Endothelial cell of umbilical vein (primary cell): ENCODE results near the gene PRKRIP1. TPM values are rescaled to one million over a fixed set of nuclear protein-coding genes. Genes with fewer than 3 reads are reported as not detected.

ENCODE experiments used
- BruUV-seq: library from RNA; stranded (reverse); fragments of 400-500 nt; replicated peaks from 2 replicates; lab custom pipeline; 2021; lab: Mats Ljungman, UMichigan
- CTCF ChIA-PET: fragments of 300-600, 350-600 bp; sonication (Branson Sonifier 250); formaldehyde crosslinking; loops from one replicate; lab custom pipeline; 2021; ENCODE audit warnings: antibody characterized with exemption, inconsistent platforms; lab: Charles Lee
- POLR2A ChIA-PET: fragments of 300-600, 350-600 bp; sonication (Branson Sonifier 250); formaldehyde crosslinking; loops from one replicate; lab custom pipeline; 2021; ENCODE audit warnings: antibody characterized with exemption, inconsistent platforms; lab: Charles Lee
- DNase-seq: peaks from one replicate; pipeline ENCODE4 v3.0.0-alpha.2; 2011; ENCODE audit warnings: low read depth, low spot score
- FAIRE-seq: peaks from 2 replicates; lab custom pipeline; 2011; peaks lifted over from hg19 to GRCh38; lab: Jason Lieb, UNC
- H2AFZ ChIP-seq: 2 replicates; pipeline ENCODE4 v1.6.0; 2012; ENCODE audit warnings: low read depth, low read length, control low read depth, inconsistent platforms
- H3K27ac ChIP-seq: 2 replicates; pipeline ENCODE4 v1.5.1; 2011; ENCODE audit warnings: low read depth, mild to moderate bottlenecking, control low read depth, low read length, moderate library complexity; ENCODE audit not compliant: insufficient read depth
- H3K27me3 ChIP-seq, 2 experiments: 2 replicates each; pipeline versions ENCODE4 v1.6.0 to v1.6.1; 2011; ENCODE audit warnings: low read length in 2 of 2, mixed read lengths in 1 of 2; ENCODE audit not compliant: control insufficient read depth in 2 of 2, insufficient read depth in 2 of 2
- H3K36me3 ChIP-seq, 2 experiments: 2 replicates in 1 of 2; 3 replicates in 1 of 2; pipeline ENCODE4 v1.5.1; 2011; ENCODE audit warnings: low read length in 2 of 2, mild to moderate bottlenecking in 1 of 2, moderate library complexity in 1 of 2; ENCODE audit not compliant: control insufficient read depth in 2 of 2, insufficient read depth in 2 of 2; ENCODE audit errors: extremely low read depth in 1 of 2
- H3K4me1 ChIP-seq: 3 replicates; pipeline ENCODE4 v1.5.1; 2011; ENCODE audit warnings: mild to moderate bottlenecking, low read length; ENCODE audit not compliant: control insufficient read depth, insufficient read depth; ENCODE audit errors: extremely low read depth
- H3K4me2 ChIP-seq: 2 replicates; pipeline ENCODE4 v1.6.1; 2011; ENCODE audit warnings: low read length, control low read depth, mixed read lengths; ENCODE audit not compliant: insufficient read depth
- H3K4me3 ChIP-seq, 3 experiments: fragments of 200-600 bp in 1 of 3; sonication (generic), shearing (Covaris generic) in 1 of 3; replicated peaks in 1 of 3; 2 replicates each; pipeline ENCODE4 v1.5.1; 2011 to 2016; ENCODE audit warnings: control low read depth in 3 of 3, low read length in 3 of 3, mild to moderate bottlenecking in 2 of 3, inconsistent platforms in 1 of 3, low read depth in 1 of 3, moderate library complexity in 1 of 3; ENCODE audit not compliant: insufficient read depth in 1 of 3
- H3K79me2 ChIP-seq: 2 replicates; pipeline ENCODE4 v1.6.0; 2012; ENCODE audit warnings: low read length, inconsistent platforms; ENCODE audit not compliant: control insufficient read depth, insufficient read depth
- H3K9ac ChIP-seq: replicated peaks from 2 replicates; pipeline ENCODE3; 2011; ENCODE audit warnings: low read length, control low read depth; ENCODE audit not compliant: insufficient read depth; ENCODE audit errors: extremely low read depth
- H3K9me1 ChIP-seq: replicated peaks from 3 replicates; pipeline ENCODE4 v1.6.0; 2011; ENCODE audit warnings: mild to moderate bottlenecking, low read length; ENCODE audit not compliant: control insufficient read depth, insufficient read depth; ENCODE audit errors: extremely low read depth
- H3K9me3 ChIP-seq: replicated peaks from 2 replicates; pipeline ENCODE4 v1.5.1; 2012; ENCODE audit warnings: low read length, inconsistent platforms; ENCODE audit not compliant: control insufficient read depth, insufficient read depth
- H4K20me1 ChIP-seq: replicated peaks from 2 replicates; pipeline ENCODE3; 2011; ENCODE audit warnings: mild to moderate bottlenecking, low read length; ENCODE audit not compliant: control insufficient read depth, insufficient read depth; ENCODE audit errors: extremely low read depth
- EZH2 ChIP-seq: IDR thresholded peaks from 2 replicates; pipeline ENCODE4 v1.6.1; 2012; ENCODE audit warnings: borderline replicate concordance, low read depth, mild to moderate bottlenecking, moderate library complexity, low read length, inconsistent platforms; ENCODE audit not compliant: severe bottlenecking
- FOS ChIP-seq: IDR thresholded peaks from 2 replicates; pipeline ENCODE4 v1.6.1; 2011; ENCODE audit warnings: mild to moderate bottlenecking, low read length, moderate library complexity, borderline replicate concordance; ENCODE audit not compliant: insufficient read depth
- GATA2 ChIP-seq: IDR thresholded peaks from 2 replicates; pipeline ENCODE4 v1.7.0; 2011; ENCODE audit warnings: low read depth, mild to moderate bottlenecking, moderate library complexity, mixed read lengths, low read length; ENCODE audit not compliant: insufficient read length, insufficient read depth
- JUN ChIP-seq: IDR thresholded peaks from 2 replicates; pipeline ENCODE4 v1.6.1; 2011; ENCODE audit warnings: borderline replicate concordance, low read depth; ENCODE audit not compliant: insufficient read length, insufficient read depth
- MYC ChIP-seq: IDR thresholded peaks from one replicate; pipeline ENCODE4 v1.6.1; 2011; ENCODE audit warnings: mild to moderate bottlenecking, low read depth, low read length
- POLR2A ChIP-seq: IDR thresholded peaks from 2 replicates; pipeline ENCODE4 v1.6.1; 2012; ENCODE audit warnings: low read depth, mild to moderate bottlenecking, control low read depth, low read length
- POLR2AphosphoS5 ChIP-seq: IDR thresholded peaks from 2 replicates; pipeline ENCODE4 v1.6.1; 2012; ENCODE audit warnings: low read depth, mild to moderate bottlenecking, control low read depth, low read length, moderate library complexity; ENCODE audit not compliant: insufficient read depth
- dilution Hi-C: fragments of 300-500 bp; cut with MboI; formaldehyde crosslinking; loops from one replicate; pipeline ENCODE4 v1.15.0; 2019; ENCODE audit warnings: low sequenced_read_pairs; ENCODE audit not compliant: extremely low pct_ligation_motif_present
- intact Hi-C: fragments of 100-400 bp; cut with micrococcal nuclease; formaldehyde crosslinking; loops from one replicate; pipeline ENCODE4 v1.10.0; 2022
- polyA plus RNA-seq, 4 experiments: library from polyadenylated mRNA; depleted of rRNA in 3 of 4; stranded (reverse) in 3 of 4; unstranded in 1 of 4; fragments of >200 nt; gene quantifications; 2 replicates each; pipeline versions ENCODE4 v1.2.1 to v1.2.3, GENCODE V29; 2011 to 2012; ENCODE audit warnings: missing spikeins in 1 of 4
- total RNA-seq: library from RNA; stranded (reverse); gene quantifications from 2 replicates; pipeline ENCODE4 v1.2.3, GENCODE V29; 2021
- TF ChIP-seq, protein P1 (sequence below), 2 donors: IDR thresholded peaks; 1 replicate in 1 of 2; 2 replicates in 1 of 2; pipeline ENCODE4 v1.5.1; 2011; ENCODE audit warnings: low read length in 2 of 2, mild to moderate bottlenecking in 2 of 2, moderate library complexity in 2 of 2, control low read depth in 1 of 2, inconsistent platforms in 1 of 2, low read depth in 1 of 2; ENCODE audit not compliant: insufficient read depth in 1 of 2; ENCODE audit errors: extremely low read depth in 1 of 2
- TF ChIP-seq, protein P2 (sequence below): IDR thresholded peaks from 2 replicates; pipeline ENCODE4 v1.6.1; 2011; ENCODE audit not compliant: insufficient read depth, insufficient read length

The PRKRIP1 gene
- total and polyA plus RNA-seq, 2 donors (not counting 3 experiments of a cell fraction or from before 2014, with no cell fraction given), result 16.1 to 26.1 TPM

DNA sequence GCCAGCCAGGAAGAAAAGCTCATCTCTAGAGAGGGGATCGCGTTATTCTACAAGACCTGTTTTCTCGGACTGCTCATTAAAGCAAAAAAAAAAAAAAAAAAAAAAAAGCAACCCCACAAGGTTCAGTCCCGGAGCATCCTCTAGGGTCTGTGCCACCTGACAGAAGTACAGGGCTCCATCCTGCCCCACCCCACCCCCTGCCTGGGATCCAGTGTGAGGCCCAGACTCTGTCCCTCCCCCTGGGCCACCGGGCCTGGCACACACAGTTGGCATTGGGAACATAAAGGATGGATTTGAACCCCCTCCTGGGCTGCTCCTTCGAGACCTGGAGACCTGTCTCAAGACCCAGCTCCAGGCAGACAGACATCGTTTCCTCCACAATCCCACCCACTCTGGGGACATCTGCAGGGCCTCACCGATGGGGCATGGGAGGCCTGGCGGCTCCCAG lies 37.9 kb downstream of the PRKRIP1 start:
- no TSS peak for BruUV-seq
- Histone ChIP-seq H3K27ac (peak overlapping the region; percentile 54), H3K9ac (peak overlapping the region; percentile 77), H3K9me3 (no peaks in the 10 kb centered on the region), H3K9me1 (no peaks in the 10 kb centered on the region), H3K36me3 (peaks cover under 1 to 2% of the 10 kb centered on the region in 2 experiments), H4K20me1 (no peaks in the 10 kb centered on the region), H3K4me2 (peak overlapping the region; percentile 62), H3K27me3 (no peaks in the 10 kb centered on the region), H3K4me1 (peaks cover 6% of the 10 kb centered on the region), H3K4me3 (peak overlapping the region; percentile 82 to 98 (median 83)), H3K79me2 (peaks cover 19% of the 10 kb centered on the region), H2AFZ (peak overlapping the region; percentile 61)
- no peak for FAIRE-seq
- TF ChIP-seq, protein P1, sequence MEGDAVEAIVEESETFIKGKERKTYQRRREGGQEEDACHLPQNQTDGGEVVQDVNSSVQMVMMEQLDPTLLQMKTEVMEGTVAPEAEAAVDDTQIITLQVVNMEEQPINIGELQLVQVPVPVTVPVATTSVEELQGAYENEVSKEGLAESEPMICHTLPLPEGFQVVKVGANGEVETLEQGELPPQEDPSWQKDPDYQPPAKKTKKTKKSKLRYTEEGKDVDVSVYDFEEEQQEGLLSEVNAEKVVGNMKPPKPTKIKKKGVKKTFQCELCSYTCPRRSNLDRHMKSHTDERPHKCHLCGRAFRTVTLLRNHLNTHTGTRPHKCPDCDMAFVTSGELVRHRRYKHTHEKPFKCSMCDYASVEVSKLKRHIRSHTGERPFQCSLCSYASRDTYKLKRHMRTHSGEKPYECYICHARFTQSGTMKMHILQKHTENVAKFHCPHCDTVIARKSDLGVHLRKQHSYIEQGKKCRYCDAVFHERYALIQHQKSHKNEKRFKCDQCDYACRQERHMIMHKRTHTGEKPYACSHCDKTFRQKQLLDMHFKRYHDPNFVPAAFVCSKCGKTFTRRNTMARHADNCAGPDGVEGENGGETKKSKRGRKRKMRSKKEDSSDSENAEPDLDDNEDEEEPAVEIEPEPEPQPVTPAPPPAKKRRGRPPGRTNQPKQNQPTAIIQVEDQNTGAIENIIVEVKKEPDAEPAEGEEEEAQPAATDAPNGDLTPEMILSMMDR (IDR thresholded peaks at IDR 0.05; ENCODE audit: extremely low read depth in 1 of 2, insufficient read depth in 1 of 2, low read depth in 1 of 2, low read length in 2 of 2), result no peak
- TF ChIP-seq JUN (no peak), MYC (no peak), EZH2 (no peak), POLR2A (no peak), POLR2AphosphoS5 (no peak), GATA2 (no peak), FOS (no peak)
- TF ChIP-seq, protein P2, sequence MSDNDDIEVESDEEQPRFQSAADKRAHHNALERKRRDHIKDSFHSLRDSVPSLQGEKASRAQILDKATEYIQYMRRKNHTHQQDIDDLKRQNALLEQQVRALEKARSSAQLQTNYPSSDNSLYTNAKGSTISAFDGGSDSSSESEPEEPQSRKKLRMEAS, result no peak
- intact Hi-C loops, result no loop called here
- POLR2A ChIA-PET, result interaction anchor here (0.6 kb wide), 1 partner anchor 38 kb away, joined by 3 read pairs; the partner anchor contains the start of gene PRKRIP1
- dilution Hi-C loops, result no loop called here
- DNase-seq, result no peak
- CTCF ChIA-PET, result interaction anchor here (0.9 to 2.2 kb wide), 4 partner anchors 21 to 154 kb away, joined by 3 to 9 read pairs (median 4); no protein-coding TSS in a partner anchor
